ENCODE data around the gene RASL10A.

The RASL10A gene

GRCh38 chr22:29337631-29338284 lies 22.3 kb upstream of the RASL10A start:
- no peak for DNase-seq

GRCh38 chr22:29336751-29337490 lies 21.4 kb upstream of the RASL10A start:
- DNase-seq, result no peak

DNA sequence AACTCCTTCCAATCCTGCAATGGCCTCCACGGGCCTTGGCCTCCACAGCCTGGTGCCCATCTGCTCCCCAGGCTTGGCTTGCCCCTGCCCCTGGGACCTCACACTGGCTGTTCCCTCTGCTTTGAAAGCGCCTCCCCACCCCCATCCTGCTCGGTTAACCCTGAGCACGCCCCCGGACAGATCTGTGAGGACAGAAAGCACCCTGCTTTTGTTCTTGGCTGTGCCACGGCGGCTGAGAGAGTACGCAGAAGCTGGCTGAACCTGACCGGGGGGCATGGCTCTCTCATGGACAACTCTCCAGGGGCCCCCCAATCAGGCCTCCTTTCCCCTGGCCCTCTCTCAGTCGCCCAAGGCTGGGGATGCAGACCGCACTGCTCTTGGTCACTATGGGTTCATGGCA lies 20.2 kb upstream of the RASL10A start:
- DNase-seq, result no peak

- no peak for DNase-seq
These were observed 19.3 kb upstream of the RASL10A start for GRCh38 chr22:29334696-29335344.

GRCh38 chr22:29334148-29334547 lies 18.7 kb upstream of the RASL10A start:
- DNase-seq, result no peak

DNA sequence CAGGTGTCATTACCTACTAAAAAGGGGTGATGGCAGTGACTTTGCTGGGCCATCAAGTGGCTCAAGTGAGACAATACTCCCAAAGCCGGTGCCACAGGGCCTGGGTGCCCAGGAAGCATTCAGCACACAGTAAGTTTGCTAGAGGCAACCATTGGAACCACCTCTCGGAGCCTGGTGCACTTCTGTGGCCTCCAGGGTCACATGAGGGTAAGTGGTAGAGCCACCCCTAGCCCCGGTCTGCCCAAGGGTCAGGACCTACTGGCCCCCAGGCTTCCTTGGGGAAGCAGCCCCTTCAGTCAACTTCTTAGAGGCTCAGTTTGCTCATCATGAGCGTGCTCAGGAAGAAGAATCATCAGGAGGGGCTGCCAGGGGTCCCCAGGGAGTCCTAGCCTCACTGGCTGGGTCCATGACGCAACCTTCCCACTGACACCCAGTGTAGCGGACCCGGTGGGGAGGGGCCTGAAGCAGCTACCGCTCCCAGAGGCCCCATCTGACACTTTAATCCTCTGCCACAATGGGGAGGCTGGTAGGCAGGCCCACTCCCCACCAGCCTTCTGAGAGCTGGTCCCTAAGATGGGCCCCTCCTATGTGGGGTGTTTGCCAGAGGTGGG lies 17.5 kb upstream of the RASL10A start:
- no peak for DNase-seq

DNA sequence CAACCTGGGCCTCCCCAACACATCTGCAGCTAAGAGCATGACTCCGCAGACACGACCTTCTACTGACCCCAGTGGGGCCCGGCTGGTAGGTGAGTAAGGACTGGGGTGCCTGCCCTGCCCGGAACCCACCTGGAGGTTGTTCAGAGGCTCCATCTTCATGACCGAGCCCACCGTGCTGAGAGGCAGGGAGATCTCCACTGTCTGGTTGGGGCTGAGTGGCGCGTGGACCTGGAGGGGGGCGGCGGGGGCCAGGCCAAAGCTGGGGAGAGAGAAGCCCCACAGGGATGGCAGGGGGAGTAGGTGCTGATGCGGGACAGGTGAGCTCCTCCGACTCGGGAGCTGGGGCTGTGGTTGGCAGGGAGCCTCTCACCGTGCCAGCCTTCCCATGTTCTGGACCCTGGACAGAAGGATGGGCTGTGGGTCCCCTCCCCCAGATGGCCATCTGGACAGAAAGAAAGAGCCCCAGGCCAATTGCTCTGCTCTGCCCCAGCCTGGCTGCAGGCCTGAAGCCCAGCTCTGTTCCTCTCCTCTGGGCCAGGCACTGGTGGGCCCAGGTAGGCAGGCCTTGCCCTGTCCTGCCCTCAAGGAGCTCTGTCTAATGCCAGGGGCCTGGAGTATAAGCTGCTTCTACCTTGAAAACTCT lies 16.3 kb upstream of the RASL10A start:
- DNase-seq, result no peak

DNA sequence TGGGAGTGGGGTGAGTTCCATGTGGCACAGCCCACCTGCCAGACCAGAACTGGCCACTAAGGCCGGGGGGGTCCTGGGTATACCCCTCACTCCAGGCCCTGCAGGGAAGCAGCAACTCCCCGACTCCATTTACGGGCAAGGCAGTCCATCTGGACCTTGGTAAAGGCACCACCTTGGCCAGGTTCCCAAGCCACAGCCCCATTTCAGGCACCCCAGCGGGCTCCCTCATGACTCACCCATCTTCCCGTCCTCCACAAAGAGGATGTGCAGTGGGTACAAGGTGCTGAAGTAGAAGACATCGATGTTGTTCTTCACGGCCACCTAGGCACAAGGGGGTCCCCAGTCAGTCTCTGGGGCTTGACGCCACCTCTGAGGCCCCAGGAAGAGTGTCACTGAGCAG lies 15.7 kb upstream of the RASL10A start:
- no peak for DNase-seq

GRCh38 chr22:29330753-29331152 lies 15.3 kb upstream of the RASL10A start:
- DNase-seq, result no peak

- DNase-seq, result no peak
These were observed 14.8 kb upstream of the RASL10A start for GRCh38 chr22:29330291-29330690.

DNA sequence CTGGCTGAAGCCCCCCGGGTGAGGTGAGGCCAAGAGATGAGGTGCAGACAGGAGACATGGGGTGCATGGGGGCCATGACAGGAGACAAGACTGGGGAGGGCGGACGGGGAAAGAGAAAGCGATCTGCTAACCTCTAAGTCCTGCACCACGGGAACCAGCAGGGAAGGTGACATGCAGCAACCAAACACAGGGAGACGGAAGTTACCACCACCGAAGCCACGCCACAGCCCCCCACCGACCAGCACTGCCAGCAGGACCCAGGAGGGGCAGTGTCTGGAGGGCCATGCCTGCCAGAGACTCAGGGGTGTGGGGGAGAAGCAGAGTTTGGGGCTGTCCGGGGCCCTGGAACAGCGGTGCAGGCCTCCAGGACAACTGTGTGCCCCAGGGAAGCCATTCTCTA lies 14.1 kb upstream of the RASL10A start:
- no peak for DNase-seq

GRCh38 chr22:29328566-29329500 lies 13.3 kb upstream of the RASL10A start:
- no peak for DNase-seq

DNA sequence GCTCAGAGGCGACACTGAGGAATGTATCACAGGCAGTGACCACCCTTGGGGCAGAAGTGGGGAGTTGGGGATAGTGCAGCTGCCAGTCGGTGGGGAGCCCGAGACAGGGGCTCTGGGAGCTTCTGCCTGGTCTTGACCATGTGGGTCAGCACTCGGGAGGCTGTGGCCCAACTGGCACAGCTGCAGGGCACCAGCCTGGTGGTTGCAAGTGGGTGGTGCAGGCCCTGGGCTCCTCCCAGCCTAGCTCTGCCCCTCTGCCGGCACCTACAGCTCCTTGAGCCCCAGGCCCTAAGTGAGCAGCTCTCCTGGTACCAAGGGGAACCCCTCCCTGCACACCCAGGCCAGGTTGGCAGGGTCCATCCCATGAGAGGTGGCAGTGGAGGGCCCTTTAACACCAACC lies 12.6 kb upstream of the RASL10A start:
- no peak for DNase-seq

DNA sequence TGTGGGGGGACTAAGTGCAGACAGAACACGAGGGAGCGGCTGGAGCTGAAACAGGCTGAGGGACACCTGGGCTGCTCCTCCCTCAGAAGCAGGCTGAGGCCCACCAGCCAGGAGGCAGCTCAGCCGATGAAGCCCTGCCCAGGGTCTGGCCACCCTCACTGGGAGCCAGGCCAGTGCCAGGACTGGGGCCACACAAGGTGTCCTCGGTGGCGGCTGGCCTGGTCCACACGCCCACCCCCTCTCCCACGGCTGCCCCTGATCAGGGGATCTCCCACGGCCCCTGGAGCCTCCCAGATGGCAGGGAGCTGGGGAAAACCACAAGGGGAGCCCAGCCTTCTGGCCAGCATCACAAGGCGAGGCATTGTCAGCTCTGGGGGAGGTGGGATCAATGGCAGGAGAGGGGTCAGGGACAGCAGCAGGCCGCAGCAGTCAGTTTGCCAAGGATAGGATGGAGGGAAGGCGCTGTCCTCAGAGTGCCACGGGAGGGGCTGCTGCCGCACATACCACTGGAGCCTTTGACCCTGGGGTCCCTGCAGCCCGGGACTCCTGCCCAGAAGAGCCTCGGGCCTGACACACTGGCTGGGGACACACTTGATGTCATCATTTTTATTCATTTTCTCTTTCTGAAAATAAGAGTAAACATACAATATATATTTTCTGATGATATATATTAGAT lies 11.7 kb upstream of the RASL10A start:
- no peak for DNase-seq

GRCh38 chr22:29326481-29326880 lies 11.0 kb upstream of the RASL10A start:
- no peak for DNase-seq

GRCh38 chr22:29325785-29326315 lies 10.4 kb upstream of the RASL10A start:
- no peak for DNase-seq

GRCh38 chr22:29325356-29325755 lies 9.9 kb upstream of the RASL10A start:
- DNase-seq, result no peak

DNA sequence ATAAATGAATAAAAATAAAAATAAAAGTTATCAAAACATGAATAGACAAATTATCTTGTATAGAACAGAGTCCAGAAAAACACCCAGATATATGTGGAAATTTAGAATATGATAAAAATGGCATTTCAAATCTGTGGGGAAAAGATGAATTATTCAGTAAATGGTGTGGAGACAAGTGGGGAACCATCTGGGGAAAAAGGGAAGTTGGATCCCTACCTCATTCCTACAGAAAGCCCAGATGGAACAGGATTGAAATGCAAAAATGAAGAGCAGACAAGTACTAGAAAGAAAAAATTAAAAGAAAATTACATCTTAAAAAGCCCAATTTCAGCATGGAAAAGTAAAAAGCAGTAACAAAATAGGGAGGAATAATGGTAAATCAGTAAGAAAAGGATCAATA lies 8.1 kb upstream of the RASL10A start:
- DNase-seq, result no peak

DNA sequence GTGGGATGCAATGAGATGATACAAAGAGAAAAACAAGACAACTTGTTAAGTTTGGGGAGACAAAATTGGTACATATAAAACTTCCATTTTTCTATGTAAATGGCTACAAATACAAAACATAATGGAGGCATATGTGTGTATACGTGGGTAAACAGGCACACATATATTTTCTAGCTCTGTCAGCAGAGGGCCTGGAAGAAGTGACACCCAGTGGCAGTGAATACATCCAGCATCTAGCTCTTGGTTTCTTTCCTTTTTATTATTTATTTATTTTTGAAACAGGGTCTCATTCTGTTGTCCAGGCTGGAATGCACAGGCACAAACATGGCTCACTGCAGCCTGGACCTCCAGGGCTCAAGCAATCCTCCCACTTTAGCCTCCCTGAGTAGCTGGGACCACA lies 5.0 kb upstream of the RASL10A start:
- DNase-seq, result no peak

DNA sequence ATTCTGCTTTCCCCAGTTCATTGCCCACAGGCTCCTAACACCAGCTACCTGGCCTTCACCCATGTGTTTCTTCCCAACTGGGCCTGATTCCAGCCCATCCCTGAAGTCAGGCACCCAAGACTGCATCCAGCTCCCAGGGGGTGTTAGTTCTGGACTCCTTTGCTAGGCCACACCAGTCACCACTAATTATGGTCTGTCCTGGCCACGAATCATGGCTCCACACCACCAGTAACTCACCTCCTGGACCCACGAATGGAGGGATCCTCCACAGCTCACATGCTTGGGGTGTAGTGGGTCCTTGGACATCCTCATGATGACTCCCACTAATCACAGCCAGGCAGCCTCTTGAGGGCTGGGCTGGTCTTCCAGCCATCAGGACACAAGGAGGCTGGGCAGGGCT lies 3.6 kb upstream of the RASL10A start:
- no peak for DNase-seq

GRCh38 chr22:29317827-29318454 lies 2.4 kb upstream of the RASL10A start:
- no peak for DNase-seq
